ENCODE results near the gene LTBP2. TPM values are rescaled to one million over a fixed set of nuclear protein-coding genes. Genes with fewer than 3 reads are reported as not detected.

LTBP2 gene
- total RNA-seq, 1 experiment from 2014 or later: 1.5 TPM

DNA sequence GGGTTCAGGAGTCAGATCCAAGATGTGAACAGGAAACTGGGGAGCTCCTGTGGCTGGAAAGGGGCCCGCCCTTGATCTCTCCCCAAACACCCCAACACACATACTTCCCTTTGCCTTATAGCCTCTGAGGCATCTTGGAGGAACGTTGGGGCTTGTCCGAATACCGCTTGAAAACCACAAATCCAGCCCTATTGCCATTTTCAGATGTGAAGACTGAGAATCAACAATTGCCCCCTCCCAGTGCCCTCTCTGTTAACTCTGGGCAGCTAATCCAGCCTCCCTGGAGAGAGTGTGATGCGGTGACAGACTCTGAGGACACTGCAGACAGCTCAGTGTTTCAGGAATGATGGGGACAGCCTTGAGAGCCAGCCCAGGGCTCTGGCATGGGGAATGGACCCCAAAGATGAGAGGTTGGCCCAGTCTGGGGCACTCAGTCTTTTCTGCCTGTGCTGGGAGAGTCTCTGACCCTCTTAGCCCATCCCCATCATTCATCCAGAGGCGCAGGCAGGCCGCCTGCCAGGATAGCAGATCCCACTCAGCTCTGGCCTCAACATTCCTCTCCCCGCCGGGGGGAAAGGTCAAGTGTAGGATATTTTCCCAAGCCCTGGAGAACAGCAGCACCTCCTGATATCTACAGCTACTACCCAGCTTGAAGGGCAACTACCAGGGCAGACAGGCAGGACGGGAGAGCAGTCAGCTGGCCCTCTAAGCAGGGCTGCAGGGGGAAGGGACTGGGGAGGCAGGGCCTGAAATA, 24.6 kb upstream of the LTBP2 start:
- Histone ChIP-seq H3K9me2 (ENCODE audit: insufficient read depth) (no peaks in the 10 kb centered on the region), H3K4me1 (ENCODE audit: control insufficient read depth in 1 of 2, insufficient read depth in 2 of 2, low read length in 2 of 2) (no peaks in the 10 kb centered on the region), H2AFZ (ENCODE audit: low read depth, low read length, poor library complexity, severe bottlenecking) (no peak overlapping the region), H3K79me2 (ENCODE audit: insufficient read depth, low read length) (no peaks in the 10 kb centered on the region), H4K20me1 (ENCODE audit: insufficient read depth) (no peaks in the 10 kb centered on the region), H3K27ac (ENCODE audit: low read depth, low read length) (no peak overlapping the region), H3K36me3 (ENCODE audit: control insufficient read depth in 1 of 2, insufficient read depth in 2 of 2, low read length in 2 of 2) (no peaks in the 10 kb centered on the region), H3K27me3 (ENCODE audit: insufficient read depth, low read length) (no peaks in the 10 kb centered on the region), H3K9me3 (ENCODE audit: control insufficient read depth in 1 of 2, insufficient read depth in 1 of 2, low read depth in 1 of 2, low read length in 2 of 2) (no peaks in the 10 kb centered on the region), H3K9ac (ENCODE audit: low read length) (no peak overlapping the region), H3K4me2 (ENCODE audit: low read length) (no peak overlapping the region), H3K4me3 (replicated peaks in 1 of 2; ENCODE audit: low read depth in 1 of 2, low read length in 2 of 2) (no peak overlapping the region)
- DNase-seq (ENCODE audit: low read depth, low spot score) (no peak), ATAC-seq (no peak)
- intact Hi-C loops (cut with micrococcal nuclease): no loop called here
- RAD21 ChIA-PET (ENCODE audit: low non-redundant PET in 1 of 2, low total read pairs in 2 of 2, uncharacterized antibody in 2 of 2, unreplicated experiment in 2 of 2): no interaction called here
- POLR2A ChIA-PET: no interaction called here
- BruUV-seq (replicated peaks): no TSS peak
- TF ChIP-seq EGR1 (IDR thresholded peaks at IDR 0.05; ENCODE audit: low read depth): no peak
- TF ChIP-seq POLR2A (IDR thresholded peaks at IDR 0.05; ENCODE audit: borderline replicate concordance, extremely low read depth, insufficient read depth, insufficient read length): no peak
- no peak for TF ChIP-seq FOSL1 (IDR thresholded peaks at IDR 0.05; ENCODE audit: low read depth)
- no peak for TF ChIP-seq JUND (IDR thresholded peaks at IDR 0.05)
- TF ChIP-seq, protein P1, sequence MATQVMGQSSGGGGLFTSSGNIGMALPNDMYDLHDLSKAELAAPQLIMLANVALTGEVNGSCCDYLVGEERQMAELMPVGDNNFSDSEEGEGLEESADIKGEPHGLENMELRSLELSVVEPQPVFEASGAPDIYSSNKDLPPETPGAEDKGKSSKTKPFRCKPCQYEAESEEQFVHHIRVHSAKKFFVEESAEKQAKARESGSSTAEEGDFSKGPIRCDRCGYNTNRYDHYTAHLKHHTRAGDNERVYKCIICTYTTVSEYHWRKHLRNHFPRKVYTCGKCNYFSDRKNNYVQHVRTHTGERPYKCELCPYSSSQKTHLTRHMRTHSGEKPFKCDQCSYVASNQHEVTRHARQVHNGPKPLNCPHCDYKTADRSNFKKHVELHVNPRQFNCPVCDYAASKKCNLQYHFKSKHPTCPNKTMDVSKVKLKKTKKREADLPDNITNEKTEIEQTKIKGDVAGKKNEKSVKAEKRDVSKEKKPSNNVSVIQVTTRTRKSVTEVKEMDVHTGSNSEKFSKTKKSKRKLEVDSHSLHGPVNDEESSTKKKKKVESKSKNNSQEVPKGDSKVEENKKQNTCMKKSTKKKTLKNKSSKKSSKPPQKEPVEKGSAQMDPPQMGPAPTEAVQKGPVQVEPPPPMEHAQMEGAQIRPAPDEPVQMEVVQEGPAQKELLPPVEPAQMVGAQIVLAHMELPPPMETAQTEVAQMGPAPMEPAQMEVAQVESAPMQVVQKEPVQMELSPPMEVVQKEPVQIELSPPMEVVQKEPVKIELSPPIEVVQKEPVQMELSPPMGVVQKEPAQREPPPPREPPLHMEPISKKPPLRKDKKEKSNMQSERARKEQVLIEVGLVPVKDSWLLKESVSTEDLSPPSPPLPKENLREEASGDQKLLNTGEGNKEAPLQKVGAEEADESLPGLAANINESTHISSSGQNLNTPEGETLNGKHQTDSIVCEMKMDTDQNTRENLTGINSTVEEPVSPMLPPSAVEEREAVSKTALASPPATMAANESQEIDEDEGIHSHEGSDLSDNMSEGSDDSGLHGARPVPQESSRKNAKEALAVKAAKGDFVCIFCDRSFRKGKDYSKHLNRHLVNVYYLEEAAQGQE (IDR thresholded peaks at IDR 0.05; ENCODE audit: low read depth): no peak
- CTCF ChIA-PET: no interaction called here

DNA sequence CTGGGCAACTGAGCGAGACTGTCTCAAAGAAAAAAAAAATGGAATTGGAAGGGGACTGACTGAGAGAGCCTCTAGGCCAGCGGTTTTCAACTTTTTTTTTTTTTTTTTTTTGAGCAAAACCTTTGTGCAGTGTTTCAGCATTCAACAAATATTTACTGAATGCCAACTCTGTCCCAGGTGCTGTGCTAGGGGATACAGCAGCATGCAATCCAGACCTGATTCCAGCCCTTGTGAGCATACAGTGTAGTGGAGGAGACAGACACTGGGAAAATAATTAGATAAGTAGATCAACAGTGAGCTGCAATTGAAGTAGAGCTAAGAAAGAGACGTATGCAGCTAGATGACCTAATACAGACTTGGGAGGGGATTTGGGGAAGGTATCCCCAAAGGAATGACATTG, 23.8 kb upstream of the LTBP2 start:
- Histone ChIP-seq H4K20me1 (ENCODE audit: insufficient read depth) (no peaks in the 10 kb centered on the region), H3K9me2 (ENCODE audit: insufficient read depth) (no peaks in the 10 kb centered on the region), H3K27ac (ENCODE audit: low read depth, low read length) (no peak overlapping the region), H3K9ac (ENCODE audit: low read length) (no peak overlapping the region), H3K79me2 (ENCODE audit: insufficient read depth, low read length) (no peaks in the 10 kb centered on the region), H2AFZ (ENCODE audit: low read depth, low read length, poor library complexity, severe bottlenecking) (no peak overlapping the region), H3K36me3 (ENCODE audit: control insufficient read depth in 1 of 2, insufficient read depth in 2 of 2, low read length in 2 of 2) (no peaks in the 10 kb centered on the region), H3K4me3 (replicated peaks in 1 of 2; ENCODE audit: low read depth in 1 of 2, low read length in 2 of 2) (no peak overlapping the region), H3K4me2 (ENCODE audit: low read length) (no peak overlapping the region), H3K9me3 (ENCODE audit: control insufficient read depth in 1 of 2, insufficient read depth in 1 of 2, low read depth in 1 of 2, low read length in 2 of 2) (no peaks in the 10 kb centered on the region), H3K27me3 (ENCODE audit: insufficient read depth, low read length) (no peaks in the 10 kb centered on the region), H3K4me1 (ENCODE audit: control insufficient read depth in 1 of 2, insufficient read depth in 2 of 2, low read length in 2 of 2) (no peaks in the 10 kb centered on the region)
- ChIA-PET CTCF (no interaction called here), POLR2A (no interaction called here), RAD21 (ENCODE audit: low non-redundant PET in 1 of 2, low total read pairs in 2 of 2, uncharacterized antibody in 2 of 2, unreplicated experiment in 2 of 2) (no interaction called here)
- no TSS peak for BruUV-seq (replicated peaks)
- DNase-seq (ENCODE audit: low read depth, low spot score) (no peak), ATAC-seq (no peak)
- TF ChIP-seq POLR2A (IDR thresholded peaks at IDR 0.05; ENCODE audit: borderline replicate concordance, extremely low read depth, insufficient read depth, insufficient read length) (no peak), CEBPB (IDR thresholded peaks at IDR 0.05; ENCODE audit: low read depth) (no peak), YY1 (IDR thresholded peaks at IDR 0.05; ENCODE audit: extremely low read depth, insufficient replicate concordance, low read depth, low read length) (no peak), SP1 (IDR thresholded peaks at IDR 0.05; ENCODE audit: low read depth) (no peak)
- TF ChIP-seq, protein P2, sequence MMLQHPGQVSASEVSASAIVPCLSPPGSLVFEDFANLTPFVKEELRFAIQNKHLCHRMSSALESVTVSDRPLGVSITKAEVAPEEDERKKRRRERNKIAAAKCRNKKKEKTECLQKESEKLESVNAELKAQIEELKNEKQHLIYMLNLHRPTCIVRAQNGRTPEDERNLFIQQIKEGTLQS (IDR thresholded peaks at IDR 0.05): no peak
- intact Hi-C loops (cut with micrococcal nuclease): no loop called here
